NCI-H748 treated with DMSO at 0.1 percent for 48 hours (cell line): ENCODE results near the gene CHP1.
A peak's percentile ranks its signal among the peaks of the same experiment; 100 is the strongest.
"Not testable (repeated sequence)": the region's sequence is repeated elsewhere in the genome, so short reads cannot be mapped to it uniquely, and the experiment has no call there.

Experiments used
- DNase-seq: peaks from one replicate; lab custom pipeline; 2025; lab: John Stamatoyannopoulos, UW

The CHP1 gene

GRCh38 chr15:41230650-41231421, at the start of gene CHP1, which contains the start of gene EXD1:
Gene CHP1 (plus strand): TSS chr15:41231268. CDS start chr15:41231383, 115 bp downstream.
Gene EXD1 (minus strand): TSS chr15:41230757. CDS start chr15:41226575, 4,182 bp downstream.
- DNase-seq: peak; percentile 76

- no peak for DNase-seq
These were observed 48.8 kb upstream of the CHP1 start for GRCh38 chr15:41182266-41182665.

- DNase-seq: no peak
These were observed 47.5 kb upstream of the CHP1 start for GRCh38 chr15:41183581-41183980.

GRCh38 chr15:41194444-41194843, 36.6 kb upstream of the CHP1 start:
- DNase-seq: no peak

- no peak for DNase-seq
These were observed 31.6 kb upstream of the CHP1 start for GRCh38 chr15:41199470-41199869.

GRCh38 chr15:41203395-41203794, 27.7 kb upstream of the CHP1 start:
- DNase-seq: no peak

GRCh38 chr15:41205315-41205714, 25.8 kb upstream of the CHP1 start:
- no peak for DNase-seq

- no peak for DNase-seq
These were observed 23.2 kb upstream of the CHP1 start for GRCh38 chr15:41207687-41208448.

- DNase-seq: no peak
These were observed 15.4 kb upstream of the CHP1 start for GRCh38 chr15:41215708-41216107.

- no peak for DNase-seq
These were observed 12.2 kb upstream of the CHP1 start for GRCh38 chr15:41218851-41219250.

GRCh38 chr15:41219381-41219780, 11.7 kb upstream of the CHP1 start:
- no peak for DNase-seq

GRCh38 chr15:41230345-41230649, 771 bp upstream of the CHP1 start:
- no peak for DNase-seq

- DNase-seq: no peak
These were observed 556 bp downstream of the CHP1 start for GRCh38 chr15:41231422-41232226.

- no peak for DNase-seq
These were observed 2.3 kb downstream of the CHP1 start for GRCh38 chr15:41233367-41233771.

GRCh38 chr15:41235228-41235627, 4.2 kb downstream of the CHP1 start:
- not testable (repeated sequence) for DNase-seq

- no peak for DNase-seq
These were observed 4.9 kb downstream of the CHP1 start for GRCh38 chr15:41235929-41236328.

GRCh38 chr15:41238100-41238499, 7.0 kb downstream of the CHP1 start:
- DNase-seq: no peak

GRCh38 chr15:41241221-41241964, 10.3 kb downstream of the CHP1 start:
- peak; percentile 35 for DNase-seq

GRCh38 chr15:41250745-41251144, 19.7 kb downstream of the CHP1 start:
- not testable (repeated sequence) for DNase-seq

- no peak for DNase-seq
These were observed 20.3 kb downstream of the CHP1 start for GRCh38 chr15:41251411-41251810.

- no peak for DNase-seq
These were observed 23.5 kb downstream of the CHP1 start for GRCh38 chr15:41254560-41254959.

GRCh38 chr15:41256103-41256502, 25.0 kb downstream of the CHP1 start:
- no peak for DNase-seq
